NCI-H187 treated with DMSO at 0.1 percent for 48 hours (cell line): ENCODE measurements around the gene RHBDF1.

Experiments
- DNase-seq: peaks from one replicate; lab custom pipeline; 2025; lab: John Stamatoyannopoulos, UW

RHBDF1 gene

GRCh38 chr16:74747-75334 is 2.4 kb upstream of the RHBDF1 start:
- no peak for DNase-seq

GRCh38 chr16:74051-74746 is 1.8 kb upstream of the RHBDF1 start:
- no peak for DNase-seq

GRCh38 chr16:71540-72401 is 660 bp downstream of the RHBDF1 start:
- DNase-seq: no peak

GRCh38 chr16:71210-71539 is 1.3 kb downstream of the RHBDF1 start:
- DNase-seq: no peak

- DNase-seq: no peak
Measured at GRCh38 chr16:69181-69580, 3.2 kb downstream of the RHBDF1 start.

- no peak for DNase-seq
Measured at GRCh38 chr16:67884-68789, 4.3 kb downstream of the RHBDF1 start.

- DNase-seq: no peak
Measured at GRCh38 chr16:67183-67791, 5.1 kb downstream of the RHBDF1 start.

GRCh38 chr16:66309-67182 is 5.9 kb downstream of the RHBDF1 start:
- no peak for DNase-seq

GRCh38 chr16:65745-66144 is 6.7 kb downstream of the RHBDF1 start:
- DNase-seq: peak; percentile 16

- DNase-seq: no peak
Measured at GRCh38 chr16:64914-65255, 7.5 kb downstream of the RHBDF1 start.

- DNase-seq: no peak
Measured at GRCh38 chr16:63998-64913, 8.2 kb downstream of the RHBDF1 start.

GRCh38 chr16:63466-63865 is 9.0 kb downstream of the RHBDF1 start:
- no peak for DNase-seq

- DNase-seq: no peak
Measured at GRCh38 chr16:62968-63391, 9.5 kb downstream of the RHBDF1 start.

- no peak for DNase-seq
Measured at GRCh38 chr16:62283-62967, 10.0 kb downstream of the RHBDF1 start.

GRCh38 chr16:61879-62281 is 10.6 kb downstream of the RHBDF1 start:
- DNase-seq: no peak

- DNase-seq: no peak
Measured at GRCh38 chr16:60929-61878, 11.2 kb downstream of the RHBDF1 start.

- no peak for DNase-seq
Measured at GRCh38 chr16:60166-60565, 12.3 kb downstream of the RHBDF1 start.
